Mesothelial cell of epicardium (in vitro differentiated cells): ENCODE data around the gene SYNE1. TPM values are rescaled to one million over a fixed set of nuclear protein-coding genes. Genes with fewer than 3 reads are reported as not detected.

ENCODE experiments used
- DNase-seq, 2 experiments: peaks; one replicate each; pipeline ENCODE4 v3.0.0; 2021; ENCODE audit warnings: low spot score in 2 of 2; ENCODE audit not compliant: unreplicated experiment in 2 of 2
- H3K27ac Mint-ChIP-seq: 2 replicates; pipeline ENCODE4 v1.8.0; 2021; ENCODE audit warnings: mixed read lengths
- H3K27me3 Mint-ChIP-seq: 2 replicates; pipeline ENCODE4 v1.8.0; 2021; ENCODE audit warnings: low read depth, mixed read lengths
- H3K36me3 Mint-ChIP-seq: 2 replicates; pipeline ENCODE4 v1.8.0; 2021; ENCODE audit warnings: mixed read lengths
- H3K4me1 Mint-ChIP-seq: 2 replicates; pipeline ENCODE4 v1.8.0; 2021; ENCODE audit warnings: mixed read lengths
- H3K4me3 Mint-ChIP-seq: 2 replicates; pipeline ENCODE4 v1.8.0; 2021; ENCODE audit warnings: mild to moderate bottlenecking, moderate library complexity, mixed read lengths
- H3K9me3 Mint-ChIP-seq: 2 replicates; pipeline ENCODE4 v1.8.0; 2021; ENCODE audit warnings: mixed read lengths
- total RNA-seq: library from RNA; stranded (reverse); gene quantifications from 3 replicates; pipeline ENCODE4 v1.2.1, GENCODE V29; 2021
- TF ChIP-seq, protein P1 (sequence below): fragments of 200-600 bp; sonication (generic); IDR thresholded peaks from one replicate; pipeline ENCODE4 v1.5.0; 2021; ENCODE audit warnings: antibody characterized with exemption; ENCODE audit not compliant: unreplicated experiment

Gene SYNE1
- total RNA-seq, 1 donor from 2014 or later, result 60.5 TPM

DNA sequence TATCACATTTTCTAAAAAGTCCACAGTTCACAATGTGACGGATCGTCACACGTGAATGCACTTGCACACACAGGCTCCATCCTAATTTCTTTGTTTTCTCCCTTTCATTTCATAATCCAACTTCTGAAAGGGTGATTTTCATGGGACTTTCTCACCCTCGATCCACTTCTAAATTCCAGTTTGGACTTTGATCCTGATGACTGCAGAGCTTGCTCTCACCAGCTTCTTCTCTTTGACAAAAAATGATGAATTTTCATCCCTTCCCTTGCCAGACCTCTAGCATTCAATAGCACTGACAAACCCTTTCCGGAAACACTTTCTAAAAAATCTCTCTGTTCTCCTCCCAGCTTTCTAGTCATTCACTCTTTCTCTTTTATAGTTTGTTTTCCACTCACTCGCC lies 341.2 kb downstream of the SYNE1 start:
- TF ChIP-seq, protein P1, sequence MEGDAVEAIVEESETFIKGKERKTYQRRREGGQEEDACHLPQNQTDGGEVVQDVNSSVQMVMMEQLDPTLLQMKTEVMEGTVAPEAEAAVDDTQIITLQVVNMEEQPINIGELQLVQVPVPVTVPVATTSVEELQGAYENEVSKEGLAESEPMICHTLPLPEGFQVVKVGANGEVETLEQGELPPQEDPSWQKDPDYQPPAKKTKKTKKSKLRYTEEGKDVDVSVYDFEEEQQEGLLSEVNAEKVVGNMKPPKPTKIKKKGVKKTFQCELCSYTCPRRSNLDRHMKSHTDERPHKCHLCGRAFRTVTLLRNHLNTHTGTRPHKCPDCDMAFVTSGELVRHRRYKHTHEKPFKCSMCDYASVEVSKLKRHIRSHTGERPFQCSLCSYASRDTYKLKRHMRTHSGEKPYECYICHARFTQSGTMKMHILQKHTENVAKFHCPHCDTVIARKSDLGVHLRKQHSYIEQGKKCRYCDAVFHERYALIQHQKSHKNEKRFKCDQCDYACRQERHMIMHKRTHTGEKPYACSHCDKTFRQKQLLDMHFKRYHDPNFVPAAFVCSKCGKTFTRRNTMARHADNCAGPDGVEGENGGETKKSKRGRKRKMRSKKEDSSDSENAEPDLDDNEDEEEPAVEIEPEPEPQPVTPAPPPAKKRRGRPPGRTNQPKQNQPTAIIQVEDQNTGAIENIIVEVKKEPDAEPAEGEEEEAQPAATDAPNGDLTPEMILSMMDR, result no peak
- peaks cover 2% of the 10 kb centered on the region for H3K4me1 Mint-ChIP-seq

GRCh38 chr6:152295346-152295745 lies 341.8 kb downstream of the SYNE1 start:
- TF ChIP-seq, protein P1, result no peak
- Mint-ChIP-seq H3K27ac (no peak overlapping the region), H3K4me1 (no peaks in the 10 kb centered on the region), H3K27me3 (no peaks in the 10 kb centered on the region), H3K36me3 (peaks cover 22% of the 10 kb centered on the region), H3K4me3 (no peak overlapping the region), H3K9me3 (no peaks in the 10 kb centered on the region)
- DNase-seq, result no peak

More for the DNA sequence above, 341.2 kb downstream of the SYNE1 start:
- H3K27me3 Mint-ChIP-seq, result no peaks in the 10 kb centered on the region
- no peak overlapping the region for H3K27ac Mint-ChIP-seq
- no peak for DNase-seq
- H3K36me3 Mint-ChIP-seq, result peaks cover 22% of the 10 kb centered on the region
- H3K9me3 Mint-ChIP-seq, result no peaks in the 10 kb centered on the region
- H3K4me3 Mint-ChIP-seq, result no peak overlapping the region

- Mint-ChIP-seq H3K4me1 (no peaks in the 10 kb centered on the region), H3K9me3 (no peaks in the 10 kb centered on the region), H3K27ac (no peak overlapping the region), H3K4me3 (no peak overlapping the region), H3K36me3 (peaks cover 25% of the 10 kb centered on the region), H3K27me3 (no peaks in the 10 kb centered on the region)
- DNase-seq, result no peak
- TF ChIP-seq, protein P1, result no peak
These were observed 343.8 kb downstream of the SYNE1 start for GRCh38 chr6:152293404-152293803.

DNA sequence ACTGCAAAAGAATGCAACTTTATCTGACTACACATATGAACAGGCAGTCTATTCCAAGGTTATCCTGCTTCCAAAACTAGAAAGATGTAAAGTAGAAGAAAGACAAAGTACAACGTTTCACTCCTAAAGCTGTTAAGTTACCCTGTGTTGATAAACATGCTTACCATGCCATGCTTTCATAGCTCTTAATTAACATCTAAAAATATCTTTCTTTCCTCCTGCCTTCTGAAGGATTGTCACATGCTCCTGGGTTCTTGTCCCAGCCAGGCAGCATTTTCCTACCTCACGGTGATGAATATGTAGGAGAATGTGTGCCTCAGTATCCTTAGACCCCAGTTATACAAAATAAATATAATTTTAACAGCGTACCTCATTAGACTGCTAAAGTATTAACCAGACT lies 344.6 kb downstream of the SYNE1 start:
- Mint-ChIP-seq H3K4me1 (no peaks in the 10 kb centered on the region), H3K27me3 (no peaks in the 10 kb centered on the region), H3K27ac (no peak overlapping the region), H3K36me3 (peaks cover 25% of the 10 kb centered on the region), H3K4me3 (no peak overlapping the region), H3K9me3 (no peaks in the 10 kb centered on the region)
- TF ChIP-seq, protein P1, result no peak
- DNase-seq, result no peak

GRCh38 chr6:152290693-152291092 lies 346.5 kb downstream of the SYNE1 start:
- H3K36me3 Mint-ChIP-seq, result peaks cover 21% of the 10 kb centered on the region
- TF ChIP-seq, protein P1, result no peak
- DNase-seq, result no peak
- no peak overlapping the region for H3K27ac Mint-ChIP-seq
- no peaks in the 10 kb centered on the region for H3K27me3 Mint-ChIP-seq
- H3K4me1 Mint-ChIP-seq, result no peaks in the 10 kb centered on the region
- no peak overlapping the region for H3K4me3 Mint-ChIP-seq
- no peaks in the 10 kb centered on the region for H3K9me3 Mint-ChIP-seq

- Mint-ChIP-seq H3K4me1 (peaks cover 12% of the 10 kb centered on the region), H3K9me3 (no peaks in the 10 kb centered on the region), H3K36me3 (peaks cover 17% of the 10 kb centered on the region), H3K27ac (no peak overlapping the region), H3K27me3 (no peaks in the 10 kb centered on the region), H3K4me3 (no peak overlapping the region)
- DNase-seq, result no peak
- TF ChIP-seq, protein P1, result no peak
These were observed 359.3 kb downstream of the SYNE1 start for GRCh38 chr6:152277826-152278329.
